Caco-2 (cell line): ENCODE data around the gene GLCCI1. TPM values are rescaled to one million over a fixed set of nuclear protein-coding genes. Genes with fewer than 3 reads are reported as not detected.

ENCODE experiments used
- BruUV-seq: library from RNA; stranded (reverse); fragments of 400-500 nt; replicated peaks from 2 replicates; lab custom pipeline; 2021; lab: Mats Ljungman, UMichigan
- CTCF ChIA-PET: fragments of 300-600 bp; sonication (Branson Sonifier 250); formaldehyde crosslinking; loops from one replicate; lab custom pipeline; 2022; ENCODE audit warnings: antibody characterized with exemption; lab: Charles Lee
- POLR2A ChIA-PET: fragments of 300-600 bp; sonication (Branson Sonifier 250); formaldehyde crosslinking; loops from one replicate; lab custom pipeline; 2022; ENCODE audit warnings: antibody characterized with exemption; lab: Charles Lee
- DNase-seq, 2 experiments: peaks; one replicate each; pipeline versions ENCODE4 v3.0.0 to v3.0.0-alpha.2; 2020 to 2022
- H3K27me3 ChIP-seq: replicated peaks from 2 replicates; pipeline ENCODE4 v1.6.0; 2011; ENCODE audit warnings: low read length; ENCODE audit not compliant: control insufficient read depth, insufficient read depth
- H3K36me3 ChIP-seq: 2 replicates; pipeline ENCODE4 v1.5.1; 2011; ENCODE audit warnings: low read length; ENCODE audit not compliant: control insufficient read depth, insufficient read depth
- H3K4me1 ChIP-seq: fragments of 250-450 bp; sonication (Bioruptor Pico); 2 replicates; pipeline ENCODE4 v1.5.1; 2020; ENCODE audit warnings: mild to moderate bottlenecking
- H3K4me3 ChIP-seq: 2 replicates; pipeline ENCODE4 v1.5.1; 2011; ENCODE audit warnings: low read depth, mild to moderate bottlenecking, control low read depth, low read length
- H3K9me3 ChIP-seq: fragments of 250-450 bp; sonication (Bioruptor Pico); 2 replicates; pipeline ENCODE4 v1.5.1; 2020; ENCODE audit warnings: mild to moderate bottlenecking, moderate library complexity
- H3K27ac Mint-ChIP-seq: one replicate; pipeline ENCODE4 v1.8.0; 2022; ENCODE audit warnings: mixed read lengths; ENCODE audit not compliant: unreplicated experiment
- H3K27me3 Mint-ChIP-seq: one replicate; pipeline ENCODE4 v1.8.0; 2022; ENCODE audit warnings: mixed read lengths; ENCODE audit not compliant: insufficient read depth, unreplicated experiment
- H3K36me3 Mint-ChIP-seq: one replicate; pipeline ENCODE4 v1.8.0; 2022; ENCODE audit warnings: mild to moderate bottlenecking, mixed read lengths; ENCODE audit not compliant: insufficient read depth, unreplicated experiment
- H3K4me1 Mint-ChIP-seq: one replicate; pipeline ENCODE4 v1.8.0; 2022; ENCODE audit warnings: low read depth, mixed read lengths; ENCODE audit not compliant: unreplicated experiment
- H3K4me3 Mint-ChIP-seq: one replicate; pipeline ENCODE4 v1.8.0; 2022; ENCODE audit warnings: mild to moderate bottlenecking, moderate library complexity, mixed read lengths; ENCODE audit not compliant: unreplicated experiment
- H3K9me3 Mint-ChIP-seq: one replicate; pipeline ENCODE4 v1.8.0; 2022; ENCODE audit warnings: mixed read lengths; ENCODE audit not compliant: unreplicated experiment
- intact Hi-C: fragments of 100-400 bp; cut with micrococcal nuclease; formaldehyde crosslinking; loops from one replicate; pipeline ENCODE4 v1.10.0; 2022; ENCODE audit not compliant: unreplicated experiment
- total RNA-seq: library from RNA; stranded (reverse); gene quantifications from 2 replicates; pipeline ENCODE4 v1.2.3, GENCODE V29; 2022
- TF ChIP-seq, protein P1 (sequence below), 2 experiments: fragments of 200-600 bp in 1 of 2; IDR thresholded peaks; 1 replicate in 1 of 2; 2 replicates in 1 of 2; pipeline versions ENCODE4 v1.5.1 to v1.8.0; 2011 to 2022; ENCODE audit warnings: antibody characterized with exemption in 1 of 2, control low read depth in 1 of 2, inconsistent platforms in 1 of 2, low read depth in 1 of 2, low read length in 1 of 2, mild to moderate bottlenecking in 1 of 2, moderate library complexity in 1 of 2; ENCODE audit not compliant: insufficient read depth in 1 of 2, severe bottlenecking in 1 of 2, unreplicated experiment in 1 of 2

Gene GLCCI1
- total RNA-seq, 1 experiment from 2014 or later: 18.8 TPM

DNA sequence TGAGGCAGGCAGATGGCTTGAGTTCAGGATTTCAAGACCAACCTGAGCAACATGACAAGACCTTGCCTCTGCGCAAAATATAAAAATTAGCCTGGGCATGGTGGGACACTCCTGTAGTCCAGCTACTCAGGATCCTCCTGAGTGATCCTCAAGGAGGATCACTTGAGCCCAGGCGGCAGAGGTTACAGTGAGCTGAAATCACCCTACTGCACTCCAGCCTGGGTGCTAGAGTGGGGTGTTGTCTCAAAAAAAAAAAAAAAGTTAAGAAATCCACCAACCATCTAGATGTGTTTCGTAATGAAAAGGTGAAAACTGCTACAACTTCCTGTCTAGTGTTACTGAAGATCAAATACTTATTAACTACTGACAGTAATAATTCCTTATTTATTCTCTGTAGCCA is 8.1 kb downstream of the GLCCI1 start:
- Mint-ChIP-seq H3K27me3 (no peaks in the 10 kb centered on the region), H3K36me3 (no peaks in the 10 kb centered on the region), H3K4me1 (no peaks in the 10 kb centered on the region), H3K27ac (no peak overlapping the region), H3K4me3 (no peak overlapping the region), H3K9me3 (no peaks in the 10 kb centered on the region)
- Histone ChIP-seq H3K4me3 (no peak overlapping the region), H3K9me3 (no peaks in the 10 kb centered on the region), H3K27me3 (no peaks in the 10 kb centered on the region), H3K36me3 (no peaks in the 10 kb centered on the region), H3K4me1 (no peaks in the 10 kb centered on the region)
- intact Hi-C loops: no loop called here
- DNase-seq: no peak
- ChIA-PET POLR2A (no interaction called here), CTCF (interaction anchor here (1.0 kb wide), 1 partner anchor 59 kb away, joined by 3 read pairs; no protein-coding TSS in a partner anchor)
- BruUV-seq: no TSS peak
- TF ChIP-seq, protein P1, sequence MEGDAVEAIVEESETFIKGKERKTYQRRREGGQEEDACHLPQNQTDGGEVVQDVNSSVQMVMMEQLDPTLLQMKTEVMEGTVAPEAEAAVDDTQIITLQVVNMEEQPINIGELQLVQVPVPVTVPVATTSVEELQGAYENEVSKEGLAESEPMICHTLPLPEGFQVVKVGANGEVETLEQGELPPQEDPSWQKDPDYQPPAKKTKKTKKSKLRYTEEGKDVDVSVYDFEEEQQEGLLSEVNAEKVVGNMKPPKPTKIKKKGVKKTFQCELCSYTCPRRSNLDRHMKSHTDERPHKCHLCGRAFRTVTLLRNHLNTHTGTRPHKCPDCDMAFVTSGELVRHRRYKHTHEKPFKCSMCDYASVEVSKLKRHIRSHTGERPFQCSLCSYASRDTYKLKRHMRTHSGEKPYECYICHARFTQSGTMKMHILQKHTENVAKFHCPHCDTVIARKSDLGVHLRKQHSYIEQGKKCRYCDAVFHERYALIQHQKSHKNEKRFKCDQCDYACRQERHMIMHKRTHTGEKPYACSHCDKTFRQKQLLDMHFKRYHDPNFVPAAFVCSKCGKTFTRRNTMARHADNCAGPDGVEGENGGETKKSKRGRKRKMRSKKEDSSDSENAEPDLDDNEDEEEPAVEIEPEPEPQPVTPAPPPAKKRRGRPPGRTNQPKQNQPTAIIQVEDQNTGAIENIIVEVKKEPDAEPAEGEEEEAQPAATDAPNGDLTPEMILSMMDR (IDR thresholded peaks at IDR 0.05; ENCODE audit: insufficient read depth in 1 of 2, low read depth in 1 of 2, low read length in 1 of 2, severe bottlenecking in 1 of 2, unreplicated experiment in 1 of 2): no peak

DNA sequence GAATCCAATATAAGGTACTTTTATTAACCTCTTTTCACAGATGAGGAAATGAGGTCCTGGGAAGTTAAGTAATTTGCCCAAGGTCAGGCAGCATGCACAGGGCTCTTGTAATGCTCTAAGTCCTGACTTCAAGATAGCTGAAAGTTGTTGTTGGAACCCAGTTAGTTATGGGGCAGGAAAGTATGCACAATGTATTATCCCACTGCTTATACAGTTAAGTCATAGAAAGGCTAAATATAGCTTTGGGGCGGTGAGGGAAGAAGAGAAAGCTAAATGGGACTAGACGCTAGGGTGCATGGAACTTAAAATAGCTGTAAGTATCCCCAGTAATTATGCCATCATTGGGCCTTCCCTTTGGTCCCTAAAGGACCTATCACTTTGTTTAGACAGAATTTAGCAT is 9.2 kb downstream of the GLCCI1 start:
- no peak overlapping the region for H3K27ac Mint-ChIP-seq
- H3K9me3 Mint-ChIP-seq: no peaks in the 10 kb centered on the region
- no peak overlapping the region for H3K4me3 Mint-ChIP-seq
- BruUV-seq: no TSS peak
- H3K4me1 Mint-ChIP-seq: no peaks in the 10 kb centered on the region
- no peaks in the 10 kb centered on the region for H3K36me3 Mint-ChIP-seq
- ChIA-PET CTCF (no interaction called here), POLR2A (no interaction called here)
- Histone ChIP-seq H3K9me3 (no peaks in the 10 kb centered on the region), H3K36me3 (no peaks in the 10 kb centered on the region), H3K4me3 (no peak overlapping the region), H3K27me3 (no peaks in the 10 kb centered on the region), H3K4me1 (no peaks in the 10 kb centered on the region)
- H3K27me3 Mint-ChIP-seq: no peaks in the 10 kb centered on the region
- TF ChIP-seq, protein P1 (IDR thresholded peaks at IDR 0.05; ENCODE audit: insufficient read depth in 1 of 2, low read depth in 1 of 2, low read length in 1 of 2, severe bottlenecking in 1 of 2, unreplicated experiment in 1 of 2): no peak
- no peak for DNase-seq
- intact Hi-C loops: no loop called here

DNA sequence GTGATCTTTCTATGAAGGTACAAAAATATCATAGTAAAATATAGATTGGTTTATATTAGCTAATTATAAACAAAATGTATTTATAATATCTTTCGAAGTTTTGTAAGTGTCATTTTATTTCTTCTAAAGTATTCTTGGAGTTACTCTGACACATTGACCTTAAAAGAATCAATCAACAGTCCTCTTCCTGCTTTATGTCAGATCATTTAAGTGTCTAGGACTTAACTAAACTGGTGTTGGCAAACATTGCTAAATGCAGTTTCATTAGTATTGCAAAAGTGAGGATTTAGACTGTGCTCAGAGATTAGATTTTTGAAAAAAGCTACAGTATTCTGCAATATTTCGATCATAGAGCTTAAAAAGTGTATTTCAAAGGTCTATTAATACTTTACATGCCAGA is 10.3 kb downstream of the GLCCI1 start:
- BruUV-seq: no TSS peak
- no peaks in the 10 kb centered on the region for H3K4me1 Mint-ChIP-seq
- DNase-seq: no peak
- H3K27me3 Mint-ChIP-seq: no peaks in the 10 kb centered on the region
- no peaks in the 10 kb centered on the region for H3K36me3 ChIP-seq
- TF ChIP-seq, protein P1 (IDR thresholded peaks at IDR 0.05; ENCODE audit: insufficient read depth in 1 of 2, low read depth in 1 of 2, low read length in 1 of 2, severe bottlenecking in 1 of 2, unreplicated experiment in 1 of 2): no peak
- H3K27ac Mint-ChIP-seq: no peak overlapping the region
- no peaks in the 10 kb centered on the region for H3K36me3 Mint-ChIP-seq
- no peak overlapping the region for H3K4me3 ChIP-seq
- H3K9me3 ChIP-seq: no peaks in the 10 kb centered on the region
- no peaks in the 10 kb centered on the region for H3K27me3 ChIP-seq
- H3K9me3 Mint-ChIP-seq: no peaks in the 10 kb centered on the region
- ChIA-PET CTCF (no interaction called here), POLR2A (no interaction called here)
- intact Hi-C loops: no loop called here
- H3K4me1 ChIP-seq: no peaks in the 10 kb centered on the region
- no peak overlapping the region for H3K4me3 Mint-ChIP-seq
